Activated T-helper 1 cell treated with anti-CD3 and anti-CD28 coated beads, Interleukin-12 subunit alpha, Interleukin-12 subunit beta, Interleukin-2, Interleukin-4 antibody, amounts not matched to agents 30 ng/mL and 10 ng/mL and 1 ng/mL, durations not matched to agents 14 hours and 24 hours and 36 hours (primary cell): Measurements from ENCODE around the gene HTT. TPM values are rescaled to one million over a fixed set of nuclear protein-coding genes. Genes with fewer than 3 reads are reported as not detected.

ENCODE experiments used
- DNase-seq: peaks from one replicate; pipeline ENCODE4 v3.0.0; 2021; ENCODE audit warnings: low spot score
- H3K27ac Mint-ChIP-seq: one replicate; pipeline ENCODE4 v1.8.0; 2021; ENCODE audit warnings: mild to moderate bottlenecking, mixed read lengths
- H3K27me3 Mint-ChIP-seq: one replicate; pipeline ENCODE4 v1.8.0; 2022; ENCODE audit warnings: mild to moderate bottlenecking, moderate library complexity, mixed read lengths; ENCODE audit not compliant: insufficient read depth
- H3K36me3 Mint-ChIP-seq: one replicate; pipeline ENCODE4 v1.8.0; 2021; ENCODE audit warnings: low read depth, mixed read lengths
- H3K4me1 Mint-ChIP-seq: one replicate; pipeline ENCODE4 v1.8.0; 2021; ENCODE audit warnings: low read depth, mixed read lengths
- H3K4me3 Mint-ChIP-seq: one replicate; pipeline ENCODE4 v1.8.0; 2021; ENCODE audit warnings: mild to moderate bottlenecking, moderate library complexity, mixed read lengths
- H3K9me3 Mint-ChIP-seq: one replicate; pipeline ENCODE4 v1.8.0; 2021; ENCODE audit warnings: mixed read lengths
- intact Hi-C: fragments of 100-400 bp; cut with micrococcal nuclease; formaldehyde crosslinking; loops from one replicate; pipeline ENCODE4 v1.15.1; 2024
- total RNA-seq: library from RNA; stranded (reverse); gene quantifications from 2 replicates; pipeline ENCODE4 v1.2.3, GENCODE V29; 2022

The HTT gene
- total RNA-seq, 1 donor from 2014 or later, result 66.9 TPM

- peaks cover 12% of the 10 kb centered on the region for H3K4me1 Mint-ChIP-seq
- H3K36me3 Mint-ChIP-seq, result peaks cover 27% of the 10 kb centered on the region
- no peaks in the 10 kb centered on the region for H3K27me3 Mint-ChIP-seq
- intact Hi-C loops, result no loop called here
- DNase-seq, result no peak
- no peak overlapping the region for H3K27ac Mint-ChIP-seq
- no peak overlapping the region for H3K4me3 Mint-ChIP-seq
- H3K9me3 Mint-ChIP-seq, result no peaks in the 10 kb centered on the region
These were observed 144.6 kb downstream of the HTT start for GRCh38 chr4:3218824-3219760.

- Mint-ChIP-seq H3K4me3 (no peak overlapping the region), H3K27ac (no peak overlapping the region), H3K9me3 (no peaks in the 10 kb centered on the region), H3K27me3 (no peaks in the 10 kb centered on the region), H3K4me1 (peaks cover 12% of the 10 kb centered on the region), H3K36me3 (peaks cover 21% of the 10 kb centered on the region)
- intact Hi-C loops, result no loop called here
- DNase-seq, result no peak
These were observed 145.4 kb downstream of the HTT start for GRCh38 chr4:3219761-3220475.

GRCh38 chr4:3220476-3221183, 146.1 kb downstream of the HTT start:
- Mint-ChIP-seq H3K4me1 (peaks cover 12% of the 10 kb centered on the region), H3K27me3 (no peaks in the 10 kb centered on the region), H3K9me3 (no peaks in the 10 kb centered on the region), H3K36me3 (peaks cover 20% of the 10 kb centered on the region), H3K27ac (no peak overlapping the region), H3K4me3 (no peak overlapping the region)
- no peak for DNase-seq
- intact Hi-C loops, result no loop called here

- peaks cover 12% of the 10 kb centered on the region for H3K4me1 Mint-ChIP-seq
- H3K27me3 Mint-ChIP-seq, result no peaks in the 10 kb centered on the region
- H3K36me3 Mint-ChIP-seq, result peaks cover 22% of the 10 kb centered on the region
- H3K4me3 Mint-ChIP-seq, result no peak overlapping the region
- no peak for DNase-seq
- H3K9me3 Mint-ChIP-seq, result no peaks in the 10 kb centered on the region
- intact Hi-C loops, result no loop called here
- H3K27ac Mint-ChIP-seq, result peak overlapping the region; percentile 21
These were observed 146.7 kb downstream of the HTT start for GRCh38 chr4:3221184-3221494.

- Mint-ChIP-seq H3K4me1 (peaks cover 12% of the 10 kb centered on the region), H3K36me3 (peaks cover 22% of the 10 kb centered on the region), H3K9me3 (no peaks in the 10 kb centered on the region), H3K27ac (no peak overlapping the region), H3K27me3 (no peaks in the 10 kb centered on the region), H3K4me3 (no peak overlapping the region)
- DNase-seq, result no peak
- intact Hi-C loops, result no loop called here
These were observed 147.5 kb downstream of the HTT start for GRCh38 chr4:3221996-3222395.

GRCh38 chr4:3223346-3223745, 148.9 kb downstream of the HTT start:
- intact Hi-C loops, result no loop called here
- peaks cover 20% of the 10 kb centered on the region for H3K36me3 Mint-ChIP-seq
- H3K4me1 Mint-ChIP-seq, result peaks cover 12% of the 10 kb centered on the region
- H3K27ac Mint-ChIP-seq, result no peak overlapping the region
- H3K4me3 Mint-ChIP-seq, result no peak overlapping the region
- no peak for DNase-seq
- H3K9me3 Mint-ChIP-seq, result no peaks in the 10 kb centered on the region
- no peaks in the 10 kb centered on the region for H3K27me3 Mint-ChIP-seq

- peaks cover 28% of the 10 kb centered on the region for H3K36me3 Mint-ChIP-seq
These were observed 149.7 kb downstream of the HTT start for GRCh38 chr4:3223956-3224748.

GRCh38 chr4:3225071-3225850, 150.8 kb downstream of the HTT start:
- no peaks in the 10 kb centered on the region for H3K4me1 Mint-ChIP-seq
- peaks cover 37% of the 10 kb centered on the region for H3K36me3 Mint-ChIP-seq

More at GRCh38 chr4:3223956-3224748, 149.7 kb downstream of the HTT start:
- intact Hi-C loops, result no loop called here
- no peak overlapping the region for H3K27ac Mint-ChIP-seq
- no peaks in the 10 kb centered on the region for H3K27me3 Mint-ChIP-seq
- H3K4me3 Mint-ChIP-seq, result no peak overlapping the region
- peaks cover 11% of the 10 kb centered on the region for H3K4me1 Mint-ChIP-seq
- no peak for DNase-seq
- no peaks in the 10 kb centered on the region for H3K9me3 Mint-ChIP-seq

GRCh38 chr4:3225936-3226335, 151.5 kb downstream of the HTT start:
- peaks cover 38% of the 10 kb centered on the region for H3K36me3 Mint-ChIP-seq
- no peaks in the 10 kb centered on the region for H3K4me1 Mint-ChIP-seq
- H3K4me3 Mint-ChIP-seq, result no peak overlapping the region
- H3K9me3 Mint-ChIP-seq, result no peaks in the 10 kb centered on the region
- H3K27ac Mint-ChIP-seq, result no peak overlapping the region
- intact Hi-C loops, result no loop called here
- no peak for DNase-seq
- no peaks in the 10 kb centered on the region for H3K27me3 Mint-ChIP-seq

More at GRCh38 chr4:3225071-3225850, 150.8 kb downstream of the HTT start:
- Mint-ChIP-seq H3K27ac (no peak overlapping the region), H3K27me3 (no peaks in the 10 kb centered on the region), H3K4me3 (no peak overlapping the region), H3K9me3 (no peaks in the 10 kb centered on the region)
- DNase-seq, result no peak
- intact Hi-C loops, result no loop called here

GRCh38 chr4:3226467-3226866, 152.0 kb downstream of the HTT start:
- Mint-ChIP-seq H3K27ac (no peak overlapping the region), H3K4me1 (no peaks in the 10 kb centered on the region), H3K36me3 (peaks cover 35% of the 10 kb centered on the region), H3K9me3 (no peaks in the 10 kb centered on the region), H3K27me3 (no peaks in the 10 kb centered on the region), H3K4me3 (no peak overlapping the region)
- no peak for DNase-seq
- intact Hi-C loops, result no loop called here

- Mint-ChIP-seq H3K4me3 (no peak overlapping the region), H3K9me3 (no peaks in the 10 kb centered on the region), H3K27ac (no peak overlapping the region), H3K27me3 (no peaks in the 10 kb centered on the region), H3K36me3 (peaks cover 38% of the 10 kb centered on the region), H3K4me1 (no peaks in the 10 kb centered on the region)
- intact Hi-C loops, result no loop called here
- DNase-seq, result no peak
These were observed 152.5 kb downstream of the HTT start for GRCh38 chr4:3226944-3227343.
